PFSK-1 (cell line): ENCODE results near the gene RTP5.

Experiments
- FOXP2 ChIP-seq: optimal IDR thresholded peaks from 2 replicates; pipeline ENCODE3; 2011; ENCODE audit warnings: borderline replicate concordance, control low read depth, inconsistent platforms; ENCODE audit not compliant: insufficient read depth; ENCODE audit errors: extremely low read length, extremely low read depth
- POLR2AphosphoS5 ChIP-seq: IDR thresholded peaks from 2 replicates; pipeline ENCODE4 v1.6.1; 2012; ENCODE audit warnings: low read depth, mild to moderate bottlenecking, control low read depth, low read length, moderate library complexity
- SIN3A ChIP-seq: IDR thresholded peaks from 2 replicates; pipeline ENCODE4 v1.6.1; 2012; ENCODE audit warnings: mild to moderate bottlenecking, low read length, moderate library complexity, borderline replicate concordance; ENCODE audit not compliant: insufficient read depth
- TAF1 ChIP-seq: IDR thresholded peaks from 2 replicates; pipeline ENCODE4 v1.6.1; 2012; ENCODE audit warnings: low read length, control low read depth, borderline replicate concordance; ENCODE audit not compliant: insufficient read depth
- TF ChIP-seq, protein P1 (sequence below), 2 experiments: IDR thresholded peaks; 2 replicates each; pipeline versions ENCODE4 v1.6.1 to v1.8.0; 2011 to 2012; ENCODE audit warnings: low read depth in 2 of 2, low read length in 2 of 2, control low read depth in 1 of 2, inconsistent platforms in 1 of 2, mild to moderate bottlenecking in 1 of 2, moderate library complexity in 1 of 2; ENCODE audit not compliant: insufficient read depth in 1 of 2

RTP5 gene

DNA sequence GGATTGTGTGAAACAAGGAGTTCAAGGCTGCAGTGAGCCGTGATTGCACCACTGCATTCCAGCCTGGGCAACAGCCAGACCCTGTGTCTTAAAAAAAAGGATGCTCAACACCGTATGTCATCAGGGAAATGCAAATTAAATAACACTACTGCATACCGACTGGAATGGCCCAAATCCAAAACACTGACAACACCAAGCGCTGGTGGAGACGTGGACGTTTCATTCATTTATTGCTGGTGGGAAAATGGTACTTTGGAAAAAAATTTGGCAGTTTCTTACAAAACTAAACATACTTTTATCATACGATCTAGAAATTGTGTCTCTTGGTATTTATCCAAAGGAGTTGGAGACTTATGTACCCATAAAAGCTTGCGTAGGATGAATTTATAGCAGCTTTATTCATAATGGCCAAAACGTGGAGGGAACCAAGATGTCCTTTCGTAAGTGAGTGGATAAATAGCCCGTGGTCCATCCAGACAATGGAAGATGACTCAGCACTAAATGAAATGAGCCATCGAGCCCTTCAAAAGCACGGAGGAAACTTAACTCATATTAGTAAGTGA, 36.3 kb upstream of the RTP5 start:
- TF ChIP-seq POLR2AphosphoS5 (no peak), TAF1 (no peak)
- TF ChIP-seq, protein P1, sequence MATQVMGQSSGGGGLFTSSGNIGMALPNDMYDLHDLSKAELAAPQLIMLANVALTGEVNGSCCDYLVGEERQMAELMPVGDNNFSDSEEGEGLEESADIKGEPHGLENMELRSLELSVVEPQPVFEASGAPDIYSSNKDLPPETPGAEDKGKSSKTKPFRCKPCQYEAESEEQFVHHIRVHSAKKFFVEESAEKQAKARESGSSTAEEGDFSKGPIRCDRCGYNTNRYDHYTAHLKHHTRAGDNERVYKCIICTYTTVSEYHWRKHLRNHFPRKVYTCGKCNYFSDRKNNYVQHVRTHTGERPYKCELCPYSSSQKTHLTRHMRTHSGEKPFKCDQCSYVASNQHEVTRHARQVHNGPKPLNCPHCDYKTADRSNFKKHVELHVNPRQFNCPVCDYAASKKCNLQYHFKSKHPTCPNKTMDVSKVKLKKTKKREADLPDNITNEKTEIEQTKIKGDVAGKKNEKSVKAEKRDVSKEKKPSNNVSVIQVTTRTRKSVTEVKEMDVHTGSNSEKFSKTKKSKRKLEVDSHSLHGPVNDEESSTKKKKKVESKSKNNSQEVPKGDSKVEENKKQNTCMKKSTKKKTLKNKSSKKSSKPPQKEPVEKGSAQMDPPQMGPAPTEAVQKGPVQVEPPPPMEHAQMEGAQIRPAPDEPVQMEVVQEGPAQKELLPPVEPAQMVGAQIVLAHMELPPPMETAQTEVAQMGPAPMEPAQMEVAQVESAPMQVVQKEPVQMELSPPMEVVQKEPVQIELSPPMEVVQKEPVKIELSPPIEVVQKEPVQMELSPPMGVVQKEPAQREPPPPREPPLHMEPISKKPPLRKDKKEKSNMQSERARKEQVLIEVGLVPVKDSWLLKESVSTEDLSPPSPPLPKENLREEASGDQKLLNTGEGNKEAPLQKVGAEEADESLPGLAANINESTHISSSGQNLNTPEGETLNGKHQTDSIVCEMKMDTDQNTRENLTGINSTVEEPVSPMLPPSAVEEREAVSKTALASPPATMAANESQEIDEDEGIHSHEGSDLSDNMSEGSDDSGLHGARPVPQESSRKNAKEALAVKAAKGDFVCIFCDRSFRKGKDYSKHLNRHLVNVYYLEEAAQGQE (IDR thresholded peaks at IDR 0.05; ENCODE audit: insufficient read depth in 1 of 2, low read depth in 2 of 2, low read length in 2 of 2), result 0 out of 4 replicates have a peak, but pooled peaks of 1 of the 2 experiments have one; percentile 14

DNA sequence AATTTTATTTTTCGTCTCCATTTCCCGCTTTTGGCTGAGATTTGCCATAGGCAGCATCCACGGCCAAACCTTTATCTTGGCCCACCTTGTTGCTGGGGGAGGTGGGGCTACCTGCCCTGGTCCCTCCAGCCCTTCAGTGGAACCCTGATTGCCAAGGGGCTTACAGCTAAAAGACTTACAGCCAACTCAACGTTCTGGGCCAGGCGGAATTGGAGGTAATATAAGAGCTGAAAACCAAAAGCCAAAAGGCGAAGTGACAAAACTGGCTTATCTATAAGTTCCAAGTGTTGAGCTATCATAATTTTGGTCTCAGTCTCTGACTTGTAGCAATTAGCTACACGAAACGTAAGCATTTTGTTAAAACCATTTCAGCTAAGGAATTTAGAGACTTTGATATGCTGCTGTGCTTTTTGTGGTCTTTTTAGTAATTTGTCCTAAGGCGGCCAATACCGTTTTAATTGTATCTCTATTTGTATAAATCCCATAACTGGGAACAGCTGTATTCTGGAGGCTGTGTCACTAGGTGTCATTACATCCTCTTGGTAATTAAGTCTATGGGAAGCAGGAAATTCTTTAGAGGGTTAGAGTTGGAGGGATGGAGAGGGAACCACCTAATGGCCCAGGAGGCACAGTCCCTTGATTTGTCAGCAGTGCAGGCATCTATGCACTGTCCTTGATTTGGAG, 34.9 kb upstream of the RTP5 start:
- TF ChIP-seq FOXP2, result no peak
- no peak for TF ChIP-seq SIN3A
- TF ChIP-seq, protein P1 (IDR thresholded peaks at IDR 0.05; ENCODE audit: insufficient read depth in 1 of 2, low read depth in 2 of 2, low read length in 2 of 2), result no peak
- no peak for TF ChIP-seq POLR2AphosphoS5
- no peak for TF ChIP-seq TAF1

DNA sequence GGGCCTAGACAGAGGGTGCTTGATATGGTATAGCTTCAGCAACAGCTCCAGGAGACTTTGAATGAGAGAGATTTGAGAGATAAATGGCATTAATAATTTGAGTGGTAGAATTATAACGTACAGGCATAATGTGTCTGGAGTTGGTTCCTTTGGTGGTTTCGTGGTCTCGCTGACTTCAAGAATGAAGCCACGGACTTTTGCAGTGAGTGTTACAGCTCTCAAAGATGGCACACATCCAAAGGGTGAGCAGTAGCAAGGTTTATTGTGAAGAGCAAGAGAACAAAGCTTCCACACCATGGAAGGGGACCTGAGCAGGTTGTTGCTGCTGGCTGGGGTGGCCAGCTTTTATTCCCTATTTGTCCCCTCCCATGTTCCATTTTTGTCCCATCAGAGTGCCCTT, 33.9 kb upstream of the RTP5 start:
- TF ChIP-seq TAF1, result no peak

DNA sequence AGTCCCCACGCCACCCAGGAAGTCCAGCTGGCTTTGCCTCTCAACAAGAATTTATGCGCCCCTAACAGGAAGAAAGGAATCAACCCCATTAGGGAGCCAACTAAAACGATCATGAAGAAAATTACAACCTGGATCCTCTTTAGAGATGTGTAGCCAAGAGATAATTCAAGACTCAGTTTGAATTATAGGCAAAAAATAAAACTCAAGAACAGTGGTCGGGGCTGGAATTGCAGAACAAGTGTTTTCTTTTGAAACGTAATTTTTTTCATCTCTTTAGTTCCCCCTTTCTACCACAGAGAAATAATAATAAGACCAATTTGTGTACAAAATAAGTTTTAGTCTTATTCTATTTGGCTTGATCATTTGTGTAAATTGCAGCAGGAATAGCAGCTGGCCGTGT, 33.2 kb upstream of the RTP5 start:
- no peak for TF ChIP-seq TAF1
- TF ChIP-seq, protein P1 (IDR thresholded peaks at IDR 0.05; ENCODE audit: insufficient read depth in 1 of 2, low read depth in 2 of 2, low read length in 2 of 2), result no peak
- TF ChIP-seq FOXP2, result no peak
- no peak for TF ChIP-seq POLR2AphosphoS5
- no peak for TF ChIP-seq SIN3A

DNA sequence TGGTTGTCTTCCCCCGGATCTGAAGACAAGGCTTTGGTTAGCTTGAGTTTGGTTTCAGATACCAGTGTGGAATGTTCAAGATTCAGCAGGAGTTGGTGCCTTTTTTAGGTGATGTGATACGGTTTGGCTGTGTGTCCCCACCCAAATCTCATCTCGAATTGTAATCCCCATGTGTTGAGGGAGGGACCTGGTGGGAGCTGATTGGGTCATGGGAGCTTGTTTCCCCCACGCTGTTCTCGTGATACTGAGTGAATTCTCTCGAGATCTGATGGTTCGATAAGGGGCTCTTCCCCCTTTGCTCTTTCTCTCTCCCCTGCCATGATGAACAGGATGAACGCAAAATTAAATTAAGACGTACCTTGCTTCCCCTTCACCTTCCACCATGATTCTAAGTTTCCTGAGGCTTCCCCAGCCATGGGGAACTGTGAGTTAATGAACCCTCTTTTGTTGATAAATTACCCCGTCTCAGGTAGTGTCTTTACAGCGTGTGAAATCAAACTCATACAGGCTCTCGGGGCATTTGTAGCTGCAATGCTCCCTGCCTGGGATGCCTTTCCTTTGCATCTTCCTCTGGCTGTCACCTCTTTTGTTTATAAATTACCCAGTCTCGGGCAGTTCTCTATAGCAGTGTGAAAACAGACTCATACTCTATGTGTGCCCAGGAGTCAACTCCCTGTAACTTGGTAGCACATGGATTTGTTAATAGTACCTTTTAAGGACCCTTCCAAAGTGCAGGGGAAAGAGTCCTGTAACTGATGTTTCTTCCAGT, 32.1 kb upstream of the RTP5 start:
- TF ChIP-seq, protein P1 (IDR thresholded peaks at IDR 0.05; ENCODE audit: insufficient read depth in 1 of 2, low read depth in 2 of 2, low read length in 2 of 2), result no peak
- TF ChIP-seq SIN3A (no peak), TAF1 (no peak), FOXP2 (no peak), POLR2AphosphoS5 (no peak)
